NOMO-1 treated with DMSO at 0.1 percent for 48 hours (cell line): Measurements from ENCODE around the gene ARHGEF7.
"Not testable (repeated sequence)": the region's sequence is repeated elsewhere in the genome, so short reads cannot be mapped to it uniquely, and the experiment has no call there.

Source experiments
- DNase-seq: peaks from one replicate; lab custom pipeline; 2025; ENCODE audit not compliant: unreplicated experiment; lab: John Stamatoyannopoulos, UW

The ARHGEF7 gene

GRCh38 chr13:111115061-111115964 lies at the start of gene ARHGEF7:
Gene ARHGEF7 (plus strand): TSS chr13:111115310. CDS start chr13:111115527, 217 bp downstream.
- no peak for DNase-seq

- DNase-seq: no peak
Measured at GRCh38 chr13:111065698-111066097, 49.4 kb upstream of the ARHGEF7 start.

DNA sequence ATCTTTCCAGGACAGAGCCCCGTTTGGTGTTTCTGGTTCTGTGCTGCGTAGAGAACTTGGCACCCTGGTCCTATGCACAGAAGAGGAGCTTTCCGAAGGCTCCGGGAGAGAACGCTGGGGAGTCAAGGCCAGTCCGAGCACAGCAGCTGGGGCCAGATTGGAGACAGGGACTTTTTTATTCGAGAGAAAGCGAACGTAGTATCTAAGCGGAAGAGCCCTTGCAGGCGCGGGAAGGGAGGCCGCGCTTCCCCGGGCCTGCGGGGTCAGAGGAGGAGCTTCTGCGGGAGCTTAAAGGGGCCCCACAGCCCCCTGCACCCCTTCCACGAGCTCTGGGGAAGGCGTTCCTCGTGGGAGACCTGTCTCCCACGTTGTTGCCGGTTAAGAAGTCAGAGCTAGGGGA lies 48.6 kb upstream of the ARHGEF7 start:
- DNase-seq: no peak

DNA sequence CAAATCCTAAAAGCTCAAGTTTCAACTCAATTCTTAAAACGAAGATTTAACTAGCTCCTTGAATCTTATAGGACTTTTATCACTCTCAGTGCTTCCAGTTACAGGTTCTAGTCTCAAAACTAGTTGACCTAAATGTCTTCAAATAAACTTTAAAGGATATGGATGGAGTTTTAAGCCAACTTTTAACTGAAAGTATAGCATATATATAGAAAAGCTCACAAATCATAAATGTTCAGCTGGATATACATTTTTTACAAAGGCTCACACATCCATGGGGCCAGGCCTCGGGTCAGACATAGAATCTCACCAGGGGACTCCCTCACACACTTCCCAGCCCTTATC lies 47.1 kb upstream of the ARHGEF7 start:
- DNase-seq: no peak

DNA sequence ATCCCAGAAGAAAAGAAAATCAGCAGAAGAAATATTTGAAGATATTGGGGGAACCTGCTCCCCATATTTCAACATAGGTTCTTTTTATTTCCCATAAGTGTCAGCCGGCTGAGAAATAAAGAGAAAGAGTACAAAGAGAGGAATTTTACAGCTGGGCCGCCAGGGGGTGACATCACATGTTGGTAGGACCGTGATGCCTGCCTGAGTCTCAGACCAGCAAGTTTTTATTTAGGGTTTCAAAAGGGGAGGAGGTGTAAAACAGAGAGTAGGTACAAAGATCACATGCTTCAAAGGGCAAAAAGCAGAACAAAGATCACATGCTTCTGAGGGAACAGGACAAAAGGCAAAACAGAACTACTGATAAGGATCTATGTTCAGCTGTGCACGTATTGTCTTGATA lies 44.0 kb upstream of the ARHGEF7 start:
- DNase-seq: not testable (repeated sequence)

DNA sequence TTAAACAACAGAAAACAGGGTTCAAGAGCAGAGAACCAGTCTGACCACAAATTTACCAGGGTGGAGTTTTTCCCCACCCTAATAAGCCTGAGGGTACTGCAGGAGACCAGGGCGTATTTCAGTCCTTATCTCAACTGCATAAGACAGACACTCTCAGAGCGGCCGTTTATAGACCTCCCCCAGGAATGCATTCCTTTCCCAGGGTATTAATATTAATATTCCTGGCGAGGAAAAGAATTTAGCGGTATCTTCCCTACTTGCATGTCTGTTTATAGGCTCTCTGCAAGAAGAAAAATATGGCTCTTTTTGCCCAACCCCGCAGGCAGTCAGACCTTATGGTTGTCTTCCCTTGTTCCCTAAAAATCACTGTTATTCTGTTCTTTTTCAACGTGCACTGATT lies 43.6 kb upstream of the ARHGEF7 start:
- not testable (repeated sequence) for DNase-seq

- no peak for DNase-seq
Measured at GRCh38 chr13:111074826-111075225, 40.3 kb upstream of the ARHGEF7 start.

GRCh38 chr13:111076155-111077013 lies 38.7 kb upstream of the ARHGEF7 start:
- DNase-seq: no peak

DNA sequence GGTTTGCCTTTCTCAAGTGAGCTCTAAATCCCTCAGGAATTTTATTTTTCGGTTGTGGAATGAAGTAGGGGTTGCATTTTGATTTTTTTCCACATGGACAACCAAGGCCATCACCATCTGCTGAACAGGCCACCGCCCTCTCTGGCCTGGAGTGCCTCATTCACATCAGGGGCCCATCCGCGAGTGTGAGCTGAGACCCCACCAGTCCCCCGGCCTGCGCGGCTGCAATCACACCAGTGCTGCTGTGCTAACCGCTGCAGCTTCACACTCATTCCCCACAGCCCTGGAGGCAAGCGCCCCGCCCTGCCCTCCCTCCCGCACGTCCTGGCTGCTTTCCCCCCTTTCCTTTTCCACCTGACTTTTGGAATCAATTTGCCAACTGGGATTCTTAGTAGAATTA lies 35.7 kb upstream of the ARHGEF7 start:
- no peak for DNase-seq

DNA sequence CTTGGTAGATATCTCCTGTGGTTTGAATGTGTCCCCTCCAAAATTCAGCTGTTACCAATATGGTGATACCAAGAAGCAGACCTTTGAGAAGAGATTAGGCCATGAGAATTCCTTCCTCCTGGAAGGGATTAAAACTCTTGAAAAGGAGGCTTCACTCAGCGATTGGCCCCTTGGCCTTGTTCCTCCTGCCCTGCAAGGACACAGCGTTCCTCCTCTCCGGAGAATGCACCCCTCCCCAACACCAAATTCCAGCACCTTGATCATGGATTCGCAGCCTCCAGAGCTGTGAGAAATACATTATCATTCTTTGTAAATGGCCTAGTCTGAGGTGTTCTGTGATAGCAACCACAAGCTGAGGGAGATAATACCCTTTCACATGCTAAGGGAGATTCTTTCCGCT lies 34.5 kb upstream of the ARHGEF7 start:
- DNase-seq: no peak

GRCh38 chr13:111082240-111082639 lies 32.9 kb upstream of the ARHGEF7 start:
- no peak for DNase-seq

DNA sequence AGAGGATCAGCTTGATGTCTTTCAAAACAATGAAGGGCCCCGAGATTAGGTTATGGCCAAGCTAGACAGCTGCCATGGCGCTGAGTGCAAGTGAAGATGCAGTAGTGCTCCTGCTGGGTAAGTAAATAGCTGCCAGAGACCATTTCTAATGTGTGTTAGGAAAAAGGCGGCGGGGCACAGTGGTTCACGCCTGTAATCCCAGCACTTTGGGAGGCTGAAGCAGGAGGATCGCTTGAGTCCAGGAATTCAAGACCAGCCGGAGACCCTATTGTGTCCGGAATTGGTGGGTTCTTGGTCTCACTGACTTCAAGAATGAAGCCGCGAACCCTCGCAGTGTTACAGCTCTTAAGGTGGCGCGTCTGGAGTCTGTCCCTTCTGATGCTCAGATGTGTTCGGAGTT lies 32.3 kb upstream of the ARHGEF7 start:
- not testable (repeated sequence) for DNase-seq

DNA sequence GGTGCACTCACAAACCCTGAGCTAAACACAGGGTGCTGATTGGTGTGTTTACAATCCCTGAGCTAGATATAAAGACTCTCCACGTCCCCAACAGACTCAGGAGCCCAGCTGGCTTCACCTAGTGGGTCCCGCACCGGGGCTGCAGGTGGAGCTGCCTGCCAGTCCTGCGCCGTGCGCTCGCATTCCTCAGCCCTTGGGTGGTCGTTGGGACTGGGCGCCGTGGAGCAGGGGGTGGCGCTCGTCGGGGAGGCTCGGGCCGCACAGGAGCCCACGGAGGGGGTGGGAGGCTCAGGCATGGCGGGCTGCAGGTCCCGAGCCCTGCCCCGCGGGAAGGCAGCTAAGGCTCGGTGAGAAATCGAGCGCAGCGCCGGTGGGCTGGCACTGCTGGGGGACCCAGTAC lies 31.4 kb upstream of the ARHGEF7 start:
- DNase-seq: not testable (repeated sequence)

- DNase-seq: no peak
Measured at GRCh38 chr13:111090169-111090568, 24.9 kb upstream of the ARHGEF7 start.

GRCh38 chr13:111092685-111093084 lies 22.4 kb upstream of the ARHGEF7 start:
- DNase-seq: no peak

DNA sequence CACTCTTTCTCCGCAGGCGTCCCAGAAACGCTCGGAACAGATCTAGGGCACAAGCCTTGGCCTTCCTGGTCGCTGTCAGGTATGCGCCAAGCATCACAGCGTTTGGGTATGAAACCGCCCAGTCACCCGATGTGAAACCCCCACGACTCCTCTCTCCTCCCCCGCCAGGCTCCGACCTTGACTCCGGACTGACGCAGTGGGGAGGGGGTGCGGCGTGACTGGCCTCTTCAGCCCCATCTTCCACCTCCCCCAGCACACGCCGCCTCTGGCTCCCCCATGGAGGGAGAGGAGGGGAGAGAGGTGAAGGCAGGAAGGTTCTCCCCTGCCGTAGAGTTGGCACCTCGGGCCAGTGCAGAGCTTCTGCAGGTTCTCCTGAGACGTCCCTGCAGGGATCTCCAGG lies 22.0 kb upstream of the ARHGEF7 start:
- DNase-seq: no peak

GRCh38 chr13:111093634-111094033 lies 21.5 kb upstream of the ARHGEF7 start:
- no peak for DNase-seq

DNA sequence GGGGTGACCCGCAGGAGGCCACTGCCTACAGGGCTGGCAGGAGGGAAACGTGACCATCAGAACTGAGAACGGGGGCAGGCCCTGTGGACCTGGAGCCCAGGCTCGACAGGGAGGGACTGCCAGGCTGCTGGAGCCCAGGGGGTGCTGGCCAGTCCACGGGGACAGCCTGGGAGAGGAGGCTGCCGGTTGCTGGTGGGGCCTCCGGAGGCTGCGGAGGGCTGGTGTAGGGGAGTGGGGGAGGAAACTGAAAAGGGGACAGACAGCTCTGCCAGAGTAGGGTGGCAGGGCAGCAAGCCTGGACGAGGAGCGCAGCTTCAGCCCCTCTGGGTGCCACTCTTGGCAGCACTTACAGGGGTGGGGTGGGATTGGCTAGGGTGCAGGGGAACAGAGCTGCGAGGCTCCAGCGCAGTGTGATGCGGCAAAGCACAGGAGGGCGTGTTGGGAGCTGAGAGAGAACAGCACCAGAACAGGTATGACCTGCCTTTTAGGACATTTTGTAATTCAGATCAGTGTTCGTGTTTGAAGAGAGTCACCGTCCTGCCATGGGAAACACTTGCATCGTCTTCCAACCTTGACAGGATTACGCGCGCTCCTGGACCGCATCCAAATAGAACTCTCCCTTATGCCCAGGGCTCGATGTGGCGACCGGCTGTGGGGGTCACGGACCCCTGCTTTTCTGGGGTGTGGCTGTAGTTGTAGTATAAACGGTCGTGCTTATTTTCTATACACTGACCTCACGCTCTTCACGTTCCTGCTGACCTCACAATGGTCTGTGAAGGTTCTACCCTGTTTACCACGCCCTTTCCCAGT lies 19.9 kb upstream of the ARHGEF7 start:
- no peak for DNase-seq

GRCh38 chr13:111095911-111096501 lies 19.1 kb upstream of the ARHGEF7 start:
- no peak for DNase-seq

DNA sequence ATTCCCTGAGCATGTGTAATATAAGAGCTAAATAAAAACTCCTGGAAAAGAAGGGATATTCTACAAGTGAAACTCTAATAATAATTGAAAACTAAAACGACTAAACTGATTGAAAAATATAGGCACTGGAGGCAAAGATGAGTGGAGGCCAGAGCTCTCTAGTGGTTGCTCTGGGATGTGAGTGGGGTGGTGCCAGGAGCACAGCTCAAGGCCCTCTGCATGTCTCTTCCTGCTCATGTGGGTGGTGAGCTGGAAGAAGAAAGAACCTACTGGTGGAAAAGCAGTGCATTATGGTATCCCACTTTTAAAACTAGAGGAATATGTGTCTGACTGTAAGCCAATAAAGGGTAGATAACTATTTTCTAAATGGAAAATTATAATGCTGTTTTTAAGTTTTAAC lies 15.8 kb upstream of the ARHGEF7 start:
- DNase-seq: no peak

GRCh38 chr13:111110054-111110453 lies 5.1 kb upstream of the ARHGEF7 start:
- no peak for DNase-seq
